Ishikawa (cell line): Measurements from ENCODE around the gene LZTS3.

Source experiments
- EP300 ChIP-seq: IDR thresholded peaks from 2 replicates; pipeline ENCODE4 v1.6.1; 2012; ENCODE audit warnings: borderline replicate concordance
- FOXM1 ChIP-seq: IDR thresholded peaks from 2 replicates; pipeline ENCODE4 v1.6.1; 2012; ENCODE audit warnings: low read depth, borderline replicate concordance
- NFIC ChIP-seq: IDR thresholded peaks from 2 replicates; pipeline ENCODE4 v1.6.1; 2012
- TAF1 ChIP-seq: IDR thresholded peaks from 2 replicates; pipeline ENCODE4 v1.6.1; 2012; ENCODE audit warnings: low read depth, mild to moderate bottlenecking
- USF1 ChIP-seq: IDR thresholded peaks from 2 replicates; pipeline ENCODE4 v1.6.1; 2012

- TF ChIP-seq FOXM1, result no peak
- no peak for TF ChIP-seq USF1
- TF ChIP-seq NFIC, result no peak
- TF ChIP-seq EP300, result no peak
- TF ChIP-seq TAF1, result no peak
Measured at GRCh38 chr20:3166338-3166912, 6.9 kb downstream of the LZTS3 start.
